HG02870 (cell line): ENCODE measurements around the gene INS.
"Not testable (repeated sequence)": the region's sequence is repeated elsewhere in the genome, so short reads cannot be mapped to it uniquely, and the experiment has no call there.

ENCODE experiments used
- ATAC-seq: cut with Tn5 transposase; IDR thresholded peaks from one replicate; pipeline ENCODE4 v1.9.1; 2021; ENCODE audit warnings: mild to moderate bottlenecking, moderate library complexity; ENCODE audit not compliant: unreplicated experiment

The INS gene

GRCh38 chr11:2199466-2200341, 38.7 kb upstream of the INS start:
- ATAC-seq = no peak

DNA sequence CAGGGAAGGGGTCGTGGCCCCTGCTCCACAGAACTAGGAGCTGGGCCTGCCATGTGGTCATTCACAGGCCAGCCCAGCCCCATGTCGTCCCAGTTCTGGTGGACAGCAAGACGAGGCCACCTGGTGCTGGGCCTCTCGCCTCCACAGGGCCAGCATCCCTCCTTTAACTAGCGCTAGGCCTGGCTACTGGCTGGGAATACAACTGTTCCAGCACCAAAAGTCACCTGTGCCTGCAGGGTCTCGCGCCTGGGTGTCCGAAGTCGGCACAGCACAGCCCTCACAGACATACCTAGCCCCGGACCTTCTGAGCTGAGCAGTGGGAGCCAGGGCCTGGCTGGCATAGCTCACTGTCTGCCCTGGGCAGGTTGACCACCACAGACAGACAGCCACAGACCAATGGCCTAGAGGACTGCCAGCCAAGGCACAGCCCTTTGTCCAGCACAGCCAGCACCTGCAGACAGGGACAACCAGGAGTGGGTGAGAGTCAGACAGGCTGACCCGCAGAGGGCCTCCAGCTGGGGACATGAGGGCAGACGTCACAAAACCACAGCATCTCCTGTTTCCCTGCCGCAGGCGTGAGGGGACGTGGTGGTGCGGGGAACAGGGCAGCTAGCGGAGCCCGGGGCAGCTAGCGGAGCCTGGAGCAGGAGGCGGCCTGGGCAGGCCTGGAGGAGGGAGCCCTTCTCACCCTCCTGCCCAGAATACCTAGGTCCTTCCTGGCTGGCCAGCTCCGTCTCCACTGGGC, 37.8 kb upstream of the INS start:
- no peak for ATAC-seq

DNA sequence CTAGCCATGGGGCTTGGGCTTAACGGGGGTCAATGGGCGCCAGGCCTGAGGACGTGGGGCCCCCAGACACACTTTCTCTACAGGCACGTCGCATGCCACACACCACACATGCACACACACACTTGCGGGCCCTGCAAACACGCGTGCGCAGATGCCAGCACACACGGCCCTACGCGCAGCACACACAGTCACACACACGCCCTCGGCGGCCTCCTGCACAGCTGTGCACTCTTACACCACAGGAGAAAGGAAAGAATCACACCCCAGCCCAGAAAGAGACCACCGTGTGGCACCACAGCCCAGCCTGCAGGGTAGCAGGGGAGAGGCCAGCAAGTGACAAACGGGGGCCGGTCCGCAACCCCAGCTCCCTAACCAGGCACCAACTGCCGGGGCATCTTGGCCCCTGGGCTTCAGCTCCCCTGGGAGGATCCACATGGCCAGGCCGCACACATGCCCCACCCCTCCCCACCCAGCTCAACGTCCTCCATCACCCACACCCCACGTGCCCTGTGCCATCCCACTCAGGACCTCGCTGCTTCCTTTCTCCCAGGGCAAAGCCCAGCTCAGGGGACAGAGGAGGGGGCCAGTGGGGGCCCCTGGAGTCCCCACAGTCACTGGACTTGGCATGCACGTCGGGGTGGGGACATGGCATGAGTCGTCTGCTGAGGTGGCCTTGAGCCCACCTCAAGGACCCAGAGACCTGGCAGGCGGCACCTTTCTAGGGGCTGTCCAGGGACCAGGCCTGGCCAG, 36.9 kb upstream of the INS start:
- no peak for ATAC-seq

DNA sequence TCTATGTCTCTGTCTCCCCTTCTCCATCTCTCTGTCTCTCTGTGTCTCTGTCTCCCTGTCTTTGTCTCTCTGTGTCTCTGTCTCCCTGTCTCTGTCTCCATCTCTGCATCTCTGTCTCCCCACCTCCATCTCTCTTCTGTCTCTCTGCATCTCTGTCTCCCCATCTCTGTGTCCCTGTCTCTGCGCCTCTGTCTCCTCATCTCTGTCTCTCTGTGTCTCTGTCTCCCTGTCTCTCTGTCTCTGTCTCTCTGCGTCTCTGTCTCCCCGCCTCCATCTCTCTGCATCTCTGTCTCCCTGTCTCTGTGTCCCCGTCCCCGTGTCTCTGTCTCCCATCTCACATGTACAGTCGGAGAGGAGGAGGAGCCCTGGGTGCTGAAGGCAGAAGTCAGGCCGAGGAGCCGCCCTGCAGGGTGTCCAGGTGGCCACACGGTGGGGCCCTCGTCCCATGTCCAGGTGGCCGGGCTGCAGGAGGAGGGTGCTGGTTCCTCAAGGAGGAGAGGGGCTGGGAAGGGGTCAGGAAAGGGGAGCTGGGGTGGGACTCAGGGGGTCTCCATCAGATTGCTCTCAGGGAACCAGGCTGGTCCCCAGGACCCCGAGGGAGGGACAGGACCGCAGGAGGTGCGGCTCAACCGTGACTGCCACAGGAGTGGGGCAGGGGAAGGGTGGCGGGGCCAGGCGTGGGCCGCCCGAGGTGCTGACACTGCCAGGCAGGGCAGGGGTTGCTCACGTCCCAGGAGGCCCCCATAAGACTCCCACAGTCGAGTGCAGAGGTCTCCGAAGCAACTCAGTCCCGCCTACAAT, 36.2 kb upstream of the INS start:
- ATAC-seq = no peak

GRCh38 chr11:2195756-2196088, 34.7 kb upstream of the INS start:
- ATAC-seq = no peak

DNA sequence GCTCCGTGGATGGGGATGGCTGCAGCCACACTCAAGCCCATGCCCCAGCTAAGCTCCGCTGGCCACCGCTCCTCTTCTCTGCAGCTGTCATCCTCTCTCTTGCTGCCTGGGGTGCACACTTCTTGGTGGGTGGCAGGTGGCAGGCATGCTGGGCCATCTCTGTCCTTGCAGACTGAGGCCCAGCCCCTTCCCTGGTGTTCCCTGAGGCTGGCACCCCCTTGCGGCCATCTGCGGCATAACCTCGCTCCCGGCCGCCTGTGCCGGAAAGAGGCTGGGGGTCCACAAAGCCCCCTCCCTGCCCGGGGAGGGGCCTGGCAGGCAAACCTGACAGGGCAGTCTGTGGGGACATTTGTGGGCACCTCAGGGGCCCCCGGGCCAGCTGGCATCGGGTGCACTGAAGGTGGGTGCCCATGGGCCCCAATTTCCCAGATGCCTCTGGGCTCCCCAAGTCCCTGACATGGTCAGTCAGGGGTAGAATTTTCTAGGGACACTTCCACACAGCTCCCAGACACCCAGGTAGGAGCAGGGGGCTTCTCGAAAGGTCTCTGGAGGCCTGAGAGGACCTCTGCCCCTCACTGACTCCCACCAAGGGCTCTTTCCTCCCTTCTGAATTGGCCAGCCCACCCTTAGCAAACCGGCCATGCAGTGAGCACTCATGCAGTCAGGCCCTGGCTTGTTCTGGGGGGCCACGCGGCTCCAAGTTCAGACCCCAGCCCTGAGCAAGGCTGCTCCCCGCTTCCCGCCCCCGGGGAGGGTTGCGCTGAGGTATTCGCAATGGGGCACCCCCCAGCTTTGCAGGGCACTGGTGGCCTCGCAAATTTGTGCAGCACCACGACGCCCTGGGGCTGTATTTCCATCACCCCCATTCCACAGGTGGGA, 34.1 kb upstream of the INS start:
- ATAC-seq = no peak

- ATAC-seq = not testable (repeated sequence)
These were observed 33.0 kb upstream of the INS start for GRCh38 chr11:2193888-2194595.

DNA sequence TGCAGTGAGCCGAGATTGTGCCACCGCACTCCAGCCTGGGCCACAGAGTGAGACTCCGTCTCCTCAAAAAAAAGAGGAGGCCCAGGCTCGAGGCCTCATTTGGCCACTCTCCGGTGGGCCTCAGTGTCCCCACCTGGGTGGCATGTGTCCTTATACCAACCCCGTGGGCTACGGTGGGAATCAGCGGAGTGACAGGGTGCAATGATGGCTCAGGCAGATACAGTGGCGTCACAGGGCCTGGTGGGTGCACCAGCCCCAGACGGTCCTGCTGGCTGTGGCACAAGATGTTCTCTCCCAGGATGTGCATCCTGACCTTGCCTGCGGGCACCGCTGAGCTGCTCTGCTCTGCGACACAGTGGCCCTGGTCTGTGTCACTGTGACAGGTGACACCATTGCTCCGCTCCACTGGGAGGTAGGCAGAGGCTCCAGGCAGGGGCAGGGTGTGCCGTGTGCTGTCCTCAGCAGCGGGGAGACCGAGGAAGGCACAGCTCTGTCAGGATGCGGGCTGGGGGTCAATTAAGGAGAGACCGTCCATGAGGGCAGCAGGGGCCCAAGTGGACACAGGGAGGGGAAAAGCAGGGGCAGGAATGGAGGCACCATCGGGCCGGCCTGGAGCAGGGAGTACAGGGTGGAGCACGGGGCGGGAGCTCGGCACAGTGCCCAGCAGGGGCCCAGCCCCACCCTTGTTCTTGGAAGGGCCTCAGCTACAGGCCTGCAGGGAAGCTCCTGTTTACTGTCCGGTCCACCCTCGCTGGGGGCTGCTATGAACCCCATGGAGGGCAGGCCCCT, 32.3 kb upstream of the INS start:
- no peak for ATAC-seq

DNA sequence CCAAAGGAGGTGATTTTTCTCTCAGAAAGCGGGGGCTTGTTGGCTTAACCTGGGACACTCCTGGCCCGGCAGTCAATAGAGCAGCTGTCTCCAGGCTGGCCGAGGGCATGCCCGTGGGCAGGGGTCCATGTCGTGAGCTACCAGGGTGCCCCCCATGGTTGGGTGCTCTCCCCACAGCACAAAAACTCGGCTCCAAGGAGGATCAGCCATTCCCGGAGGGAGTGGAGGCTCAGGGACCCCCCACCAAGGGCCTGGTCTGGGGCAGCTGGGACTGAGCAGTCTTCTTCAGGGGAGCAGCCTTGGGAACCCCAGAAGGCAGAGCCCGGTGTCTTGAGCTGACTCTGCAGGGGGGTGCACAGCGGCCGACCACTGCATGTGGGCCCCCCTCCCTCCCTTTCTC, 31.4 kb upstream of the INS start:
- ATAC-seq = no peak

GRCh38 chr11:2191883-2192282, 30.9 kb upstream of the INS start:
- ATAC-seq = no peak

GRCh38 chr11:2190657-2191471, 29.9 kb upstream of the INS start:
- ATAC-seq = no peak

DNA sequence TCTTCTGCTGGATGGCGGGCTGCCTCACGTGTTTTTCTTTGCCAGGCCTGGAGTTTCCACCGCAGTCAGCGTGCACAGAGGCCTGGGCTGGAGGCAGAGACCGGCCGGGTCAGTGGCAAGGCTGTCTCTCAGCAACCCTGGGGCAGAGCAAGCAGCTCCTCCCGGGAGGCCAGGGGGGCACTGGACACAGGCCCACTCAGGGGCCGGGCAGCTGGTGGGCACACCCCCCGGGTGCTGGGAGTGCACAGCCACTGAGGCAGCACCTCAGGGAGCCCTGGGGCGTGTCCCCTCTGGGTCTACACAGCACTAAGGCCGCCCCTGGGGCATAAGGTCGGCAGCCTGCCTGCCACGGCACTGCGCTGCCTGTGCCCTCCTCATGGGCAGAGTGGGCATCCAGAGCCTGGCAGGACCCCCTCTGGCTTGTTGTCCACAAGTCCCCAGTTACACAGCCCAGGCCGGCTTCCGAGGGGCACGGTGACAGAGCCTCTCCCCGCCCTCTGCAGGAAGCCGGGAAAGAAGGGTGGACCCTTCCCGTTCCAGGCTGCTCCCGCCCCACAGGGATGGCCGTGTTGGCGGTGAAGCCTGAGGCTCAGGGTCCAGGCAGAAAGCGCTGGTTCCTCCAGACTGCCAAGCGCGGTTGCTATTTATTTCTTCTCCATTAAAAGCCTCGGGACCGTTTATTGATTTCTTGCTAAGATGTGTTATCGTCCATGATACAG, 29.1 kb upstream of the INS start:
- no peak for ATAC-seq

DNA sequence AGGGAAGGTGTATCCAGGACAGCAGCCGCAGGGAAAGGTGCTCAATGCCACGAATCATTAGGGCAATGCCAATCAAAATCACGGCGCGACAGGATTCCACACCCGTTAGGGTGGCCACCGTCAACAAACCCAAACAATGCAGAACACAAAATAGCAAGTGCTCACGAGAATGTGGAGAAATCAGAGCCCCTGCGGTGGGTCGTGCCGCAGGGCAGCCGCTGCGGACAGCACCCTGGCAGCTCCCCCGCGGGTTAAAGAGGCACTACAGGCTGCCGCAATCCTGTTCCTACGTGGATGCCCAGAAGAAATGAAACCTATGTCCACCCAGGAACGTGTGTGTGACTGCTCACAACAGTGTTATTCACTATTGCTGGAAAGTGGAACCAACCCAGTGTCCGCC, 27.7 kb upstream of the INS start:
- no peak for ATAC-seq

- no peak for ATAC-seq
These were observed 26.3 kb upstream of the INS start for GRCh38 chr11:2187280-2187707.

DNA sequence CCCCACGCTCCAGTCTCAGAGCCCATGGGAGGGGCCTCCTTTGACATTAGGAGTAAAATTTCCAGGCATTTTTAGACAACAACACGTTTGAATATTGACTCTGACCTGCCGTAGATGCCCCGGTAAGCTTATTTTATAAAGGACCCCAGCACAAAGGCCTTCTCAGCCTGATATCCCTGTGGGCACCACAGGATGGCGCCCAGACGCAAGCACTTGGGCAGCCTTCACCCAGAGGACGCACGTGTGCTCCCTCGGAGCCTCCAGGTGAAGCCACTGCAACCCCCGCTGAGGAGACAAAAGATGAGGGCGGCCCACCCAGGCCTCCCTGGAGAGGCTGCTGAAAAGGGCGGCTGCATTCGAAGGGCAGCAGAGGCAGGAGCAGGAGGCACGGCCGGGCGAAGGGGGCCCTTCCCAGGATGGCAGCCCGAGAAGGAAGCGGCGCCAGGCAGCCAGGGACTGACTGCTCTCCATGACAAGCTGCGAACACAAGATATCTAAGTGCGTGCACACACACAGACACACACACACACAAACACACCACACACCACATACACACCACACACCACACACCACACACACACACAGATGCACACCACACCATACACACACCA, 25.8 kb upstream of the INS start:
- no peak for ATAC-seq

GRCh38 chr11:2185324-2186085, 24.5 kb upstream of the INS start:
- ATAC-seq = no peak
